ENCODE measurements around the gene RAP2A. TPM values are rescaled to one million over a fixed set of nuclear protein-coding genes. Genes with fewer than 3 reads are reported as not detected.

The RAP2A gene
- total RNA-seq, 1 donor from 2014 or later: 42.5 TPM

Other genes starting within 250 kb of the RAP2A start
- gene MBNL2, start 211.8 kb upstream of the RAP2A start, total RNA-seq: 58.2 TPM

All from lower lobe of right lung (tissue), 1 donor.